Activated CD4-positive, alpha-beta T cell treated with anti-CD3 and anti-CD28 coated beads, Interleukin-2, Interleukin-4, amounts not matched to agents 100 ng/mL and 50 ng/mL, durations not matched to agents 16 hours and 8 hours (primary cell): ENCODE measurements around the gene TNS3.
"Not testable (repeated sequence)": the region's sequence is repeated elsewhere in the genome, so short reads cannot be mapped to it uniquely, and the experiment has no call there.

Source experiments
- DNase-seq: peaks from one replicate; pipeline ENCODE4 v3.0.0-alpha.2; 2020; ENCODE audit warnings: low spot score

TNS3 gene

GRCh38 chr7:47561715-47562446, 20.0 kb downstream of the TNS3 start:
- DNase-seq, result no peak

DNA sequence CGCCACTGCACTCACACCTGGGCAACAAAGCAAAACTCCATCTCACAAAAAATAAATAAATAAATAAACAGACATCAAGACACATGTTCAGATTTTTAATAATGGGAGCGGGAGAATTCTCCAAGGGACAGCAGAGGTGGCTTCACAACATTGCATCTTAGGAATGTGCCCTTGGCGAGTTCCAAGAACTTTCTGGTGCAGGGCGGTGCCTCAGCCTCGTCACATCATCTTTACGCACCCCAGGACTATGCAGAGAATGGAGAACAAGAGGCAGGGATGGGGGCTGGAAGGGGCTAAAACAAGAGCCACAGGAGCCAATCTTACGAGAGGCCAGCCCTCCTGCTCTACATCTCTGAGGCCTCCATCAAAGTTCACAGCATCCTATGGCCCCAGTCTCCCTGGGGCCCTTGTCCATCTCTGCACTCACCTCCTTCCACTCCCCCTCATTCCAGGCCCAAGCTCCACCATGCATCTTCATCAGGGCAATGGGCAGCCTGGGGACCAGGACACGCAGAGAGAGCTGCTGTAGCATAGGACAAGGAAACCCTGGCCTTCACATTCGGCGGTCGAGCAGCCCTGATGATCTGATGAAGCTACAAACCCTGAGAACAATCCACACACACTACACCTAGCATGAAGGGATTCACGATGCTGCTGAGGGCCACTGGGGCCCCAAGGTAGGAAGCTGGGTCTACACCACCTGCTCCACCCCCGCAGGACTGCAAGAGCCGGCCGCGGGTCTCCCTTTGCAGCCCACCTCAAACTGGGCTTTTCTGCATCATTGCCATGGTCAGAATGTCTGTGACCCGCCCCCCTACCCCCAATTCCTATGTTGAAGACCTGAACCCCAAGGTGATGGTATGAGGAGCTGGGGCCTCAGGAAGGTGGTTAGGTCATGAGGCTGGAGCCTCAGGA, 22.3 kb downstream of the TNS3 start:
- DNase-seq, result no peak

GRCh38 chr7:47557694-47558670, 23.9 kb downstream of the TNS3 start:
- DNase-seq, result no peak

DNA sequence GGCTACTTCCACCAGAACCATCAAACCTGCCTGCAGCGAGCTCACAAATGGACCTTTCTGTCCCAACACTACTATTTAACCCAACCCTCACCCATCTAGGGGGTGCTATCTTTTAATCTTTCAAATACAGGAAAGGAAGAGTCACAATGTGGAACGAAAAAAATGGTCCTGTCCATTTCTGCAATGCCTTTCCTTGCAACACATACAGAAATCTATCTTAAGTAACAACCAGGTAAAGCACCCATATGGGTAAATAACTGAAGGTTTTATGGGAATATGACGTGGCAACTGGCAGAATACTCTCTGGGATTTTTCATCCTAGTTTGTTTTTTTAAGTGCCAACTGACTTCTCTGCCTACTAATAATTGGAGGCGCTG, 24.6 kb downstream of the TNS3 start:
- no peak for DNase-seq

- no peak for DNase-seq
Measured at GRCh38 chr7:47556511-47557180, 25.3 kb downstream of the TNS3 start.

- no peak for DNase-seq
Measured at GRCh38 chr7:47553309-47553708, 28.6 kb downstream of the TNS3 start.

DNA sequence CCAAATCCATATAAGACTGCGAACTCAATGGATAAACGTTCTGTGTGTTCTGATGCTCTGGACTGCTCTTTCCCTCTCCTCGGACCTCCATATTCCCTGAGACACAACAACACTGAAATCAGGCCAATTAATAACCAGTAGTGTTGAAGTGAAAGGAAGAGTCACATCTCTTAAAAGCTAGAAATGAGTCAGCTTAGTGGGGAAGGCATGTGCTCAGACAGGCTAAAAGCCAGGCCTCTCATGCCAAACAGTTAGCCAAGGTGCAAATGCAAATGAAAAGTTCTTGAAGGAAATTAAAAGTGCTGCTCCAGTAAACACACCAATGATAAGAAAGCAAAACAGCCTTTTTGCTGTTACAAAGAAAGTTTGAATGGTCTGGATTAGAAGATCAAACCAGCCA, 29.3 kb downstream of the TNS3 start:
- no peak for DNase-seq

- no peak for DNase-seq
Measured at GRCh38 chr7:47551668-47552440, 30.1 kb downstream of the TNS3 start.

DNA sequence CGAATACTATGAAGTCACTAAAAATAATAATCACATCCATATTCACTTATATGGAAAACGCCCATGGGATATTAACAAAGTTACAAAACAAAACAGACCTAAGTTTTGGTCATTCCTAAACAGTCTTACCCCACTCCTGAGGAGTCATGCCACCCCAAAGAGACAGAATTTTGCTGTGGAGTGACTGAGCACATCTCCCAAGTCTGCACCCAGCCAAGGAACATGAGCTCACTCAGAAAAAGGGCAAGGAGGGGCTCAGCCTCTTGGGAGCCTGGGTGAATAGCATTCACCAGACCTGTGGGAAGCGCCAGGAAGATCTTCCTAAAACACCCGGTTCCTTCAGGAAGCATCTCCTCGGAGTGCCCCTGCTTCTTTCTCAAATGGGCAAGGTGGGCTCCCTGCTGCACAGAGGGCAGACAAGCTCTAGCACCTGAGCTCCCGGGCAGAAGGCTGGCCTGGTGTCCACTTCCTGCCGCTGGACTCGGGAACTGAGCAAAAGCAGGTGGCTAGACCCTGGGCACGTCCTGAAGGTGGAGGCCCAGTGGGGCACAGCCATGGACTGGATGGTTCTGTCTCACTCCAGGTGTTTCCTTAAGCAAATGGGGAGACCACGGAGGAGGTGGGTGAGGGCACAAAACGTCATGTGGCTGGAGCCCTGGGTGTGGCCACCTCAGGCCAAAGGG, 31.0 kb downstream of the TNS3 start:
- DNase-seq, result no peak

GRCh38 chr7:47549916-47550315, 32.0 kb downstream of the TNS3 start:
- no peak for DNase-seq

DNA sequence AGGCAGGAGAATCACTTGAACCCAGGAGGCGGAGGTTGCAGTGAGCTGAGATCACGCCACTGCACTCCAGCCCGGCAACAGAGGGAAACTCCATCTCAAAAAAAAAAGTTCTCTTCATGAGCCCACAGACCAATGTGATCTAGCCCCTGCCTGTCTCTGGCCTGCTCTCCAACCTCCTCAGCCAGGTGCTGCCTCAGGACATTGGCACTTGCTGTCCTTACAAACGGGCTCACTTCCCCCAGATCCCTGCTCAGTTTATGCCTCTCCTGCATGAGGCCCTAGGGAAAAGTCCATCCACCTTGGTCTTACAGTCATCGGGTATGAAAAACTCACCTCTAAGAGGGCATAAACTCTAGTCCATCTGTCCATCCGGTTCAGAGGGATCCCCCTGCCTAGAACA, 32.5 kb downstream of the TNS3 start:
- DNase-seq, result no peak

DNA sequence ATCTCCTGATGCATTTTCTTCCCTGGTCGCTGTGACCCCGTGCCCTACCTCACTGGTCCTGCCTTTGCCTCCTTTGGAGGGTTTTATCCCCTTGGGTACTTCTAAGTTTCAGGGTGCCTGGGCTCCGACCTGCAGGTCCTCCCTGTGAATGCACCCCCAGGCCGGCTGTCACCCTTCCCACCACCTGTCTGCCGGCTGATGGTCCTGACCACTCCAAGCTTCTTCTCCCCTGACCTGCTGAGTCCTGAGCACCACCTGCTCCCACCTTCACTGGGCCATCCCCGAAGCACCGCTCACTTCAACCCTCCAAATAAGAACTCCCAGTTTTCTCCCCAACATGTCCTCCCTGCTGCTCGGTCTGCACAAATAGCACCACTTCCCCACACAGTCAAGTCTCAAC, 33.4 kb downstream of the TNS3 start:
- no peak for DNase-seq

- DNase-seq, result no peak
Measured at GRCh38 chr7:47546733-47547494, 35.0 kb downstream of the TNS3 start.

- no peak for DNase-seq
Measured at GRCh38 chr7:47546171-47546570, 35.7 kb downstream of the TNS3 start.

DNA sequence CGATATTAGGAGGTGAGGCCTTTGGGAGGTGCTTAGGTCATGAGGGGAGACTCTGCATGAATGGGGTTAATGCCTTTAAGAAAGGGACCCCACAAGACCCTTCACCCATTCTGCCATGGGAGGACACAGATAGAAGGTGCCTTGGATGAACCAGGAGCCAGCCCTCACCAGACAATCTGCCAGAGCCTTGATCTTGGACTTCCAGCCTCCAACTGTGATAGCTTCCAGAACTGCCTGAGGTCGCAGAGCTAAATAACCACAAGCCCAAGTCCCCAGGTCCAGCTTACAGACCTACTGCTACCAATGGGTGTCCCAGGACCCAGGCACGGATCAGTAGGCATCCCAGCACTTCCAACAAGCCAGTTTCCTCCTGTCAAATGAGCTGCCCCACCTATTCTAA, 37.5 kb downstream of the TNS3 start:
- no peak for DNase-seq

GRCh38 chr7:47543714-47544113, 38.2 kb downstream of the TNS3 start:
- no peak for DNase-seq

GRCh38 chr7:47543056-47543455, 38.9 kb downstream of the TNS3 start:
- DNase-seq, result no peak

DNA sequence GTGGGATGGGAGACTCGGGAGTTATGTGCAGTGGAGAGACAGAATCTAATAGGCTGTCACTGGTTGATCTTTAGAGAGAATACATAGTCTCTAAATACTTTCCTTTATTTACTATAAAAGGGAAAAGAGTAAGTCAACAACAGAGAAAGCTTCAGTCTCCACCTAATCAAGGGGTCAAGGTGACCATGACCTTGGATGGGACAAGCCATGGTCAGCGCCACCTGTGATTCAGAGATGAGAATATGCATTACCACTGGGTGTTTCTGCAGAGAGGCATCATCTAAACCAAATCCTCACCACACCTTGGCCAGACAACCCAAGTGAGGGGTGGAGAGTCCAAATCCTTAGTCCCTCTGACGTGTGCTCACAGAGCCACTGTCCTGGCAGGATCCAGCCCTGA, 39.9 kb downstream of the TNS3 start:
- DNase-seq, result no peak

DNA sequence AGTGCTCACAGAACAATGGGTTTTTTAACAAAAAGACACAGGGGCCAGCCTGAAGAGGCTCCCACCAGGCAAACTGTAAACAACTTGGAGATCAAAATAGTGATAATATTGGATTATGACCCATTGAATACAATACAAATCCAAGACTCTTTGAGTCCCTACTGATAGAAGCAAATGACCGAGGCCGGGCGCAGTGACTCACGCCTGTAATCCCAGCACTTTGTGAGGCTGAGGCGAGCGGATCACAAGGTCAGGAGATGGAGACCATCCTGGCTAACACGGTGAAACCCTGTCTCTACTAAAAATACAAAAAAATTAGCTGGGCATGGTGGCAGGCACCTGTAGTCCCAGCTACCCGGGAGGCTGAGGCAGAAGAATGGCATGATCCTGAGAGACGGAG, 40.4 kb downstream of the TNS3 start:
- DNase-seq, result not testable (repeated sequence)
